H1 (cell line): ENCODE results near the gene BAHD1. TPM values are rescaled to one million over a fixed set of nuclear protein-coding genes. Genes with fewer than 3 reads are reported as not detected.

Experiments used
- CTCF ChIA-PET: fragments of 300-600 bp; sonication (Branson Sonifier 250); formaldehyde crosslinking; loops from one replicate; lab custom pipeline; 2021; ENCODE audit not compliant: partially characterized antibody; lab: Charles Lee
- POLR2A ChIA-PET: fragments of 300-600 bp; sonication (Branson Sonifier 250); formaldehyde crosslinking; loops from one replicate; lab custom pipeline; 2021; ENCODE audit warnings: inconsistent platforms; ENCODE audit not compliant: partially characterized antibody; lab: Charles Lee
- DNase-seq, 2 experiments: peaks; one replicate each; pipeline versions ENCODE4 v3.0.0 to v3.0.0-alpha.2; 2010 to 2022; ENCODE audit warnings: low spot score in 2 of 2, low read depth in 1 of 2, mixed read lengths in 1 of 2
- FAIRE-seq: peaks from 2 replicates; lab custom pipeline; 2011; peaks lifted over from hg19 to GRCh38; lab: Jason Lieb, UNC
- H2AFZ ChIP-seq: 2 replicates; pipeline ENCODE4 v1.8.1; 2012; ENCODE audit warnings: low read length, inconsistent platforms
- H2AK5ac ChIP-seq: 2 replicates; pipeline ENCODE4 v1.6.1; 2013; ENCODE audit warnings: low read depth, low read length
- H2BK120ac ChIP-seq: replicated peaks from 2 replicates; pipeline ENCODE3; 2013; ENCODE audit warnings: low read depth, low read length, inconsistent platforms
- H2BK12ac ChIP-seq: 2 replicates; pipeline ENCODE4 v1.6.1; 2013; ENCODE audit warnings: low read depth, low read length
- H2BK15ac ChIP-seq: 2 replicates; pipeline ENCODE4 v1.6.1; 2013; ENCODE audit warnings: low read length
- H2BK20ac ChIP-seq: 2 replicates; pipeline ENCODE4 v1.6.1; 2013; ENCODE audit warnings: low read length
- H2BK5ac ChIP-seq: 2 replicates; pipeline ENCODE4 v1.6.1; 2013; ENCODE audit warnings: low read depth, low read length
- H3K14ac ChIP-seq: 2 replicates; pipeline ENCODE4 v1.6.1; 2013; ENCODE audit warnings: inconsistent platforms; ENCODE audit not compliant: insufficient read length
- H3K18ac ChIP-seq: 2 replicates; pipeline ENCODE4 v1.6.1; 2013; ENCODE audit warnings: low read length; ENCODE audit errors: extremely low read depth
- H3K23ac ChIP-seq: 2 replicates; pipeline ENCODE4 v1.6.1; 2013; ENCODE audit warnings: inconsistent platforms; ENCODE audit not compliant: insufficient read length
- H3K23me2 ChIP-seq: 2 replicates; pipeline ENCODE4 v1.6.1; 2013; ENCODE audit warnings: low read depth, low read length
- H3K27ac ChIP-seq: 2 replicates; pipeline ENCODE4 v1.6.1; 2011; ENCODE audit warnings: low read depth, low read length, inconsistent platforms
- H3K27me3 ChIP-seq, 4 experiments: replicated peaks in 1 of 4; 1 replicate in 1 of 4; 2 replicates in 3 of 4; pipeline versions ENCODE4 v1.6.1 to v1.8.1; 2011 to 2013; ENCODE audit warnings: low read length in 3 of 4, mild to moderate bottlenecking in 3 of 4, inconsistent platforms in 2 of 4, mixed read lengths in 2 of 4, moderate library complexity in 1 of 4; ENCODE audit not compliant: control insufficient read depth in 3 of 4, insufficient read depth in 3 of 4; ENCODE audit errors: extremely low read depth in 1 of 4
- H3K36me3 ChIP-seq, 4 experiments: 2 replicates each; pipeline versions ENCODE4 v1.6.1 to v1.8.1; 2011 to 2013; ENCODE audit warnings: mild to moderate bottlenecking in 4 of 4, low read length in 3 of 4, moderate library complexity in 2 of 4, control low read depth in 1 of 4, inconsistent platforms in 1 of 4; ENCODE audit not compliant: insufficient read depth in 4 of 4, control insufficient read depth in 2 of 4
- H3K4ac ChIP-seq: replicated peaks from 2 replicates; pipeline ENCODE3; 2013; ENCODE audit warnings: low read length, low read depth, mixed read lengths, inconsistent platforms; ENCODE audit not compliant: insufficient read length
- H3K4me1 ChIP-seq, 4 experiments: replicated peaks in 1 of 4; 1 replicate in 1 of 4; 2 replicates in 3 of 4; pipeline versions ENCODE4 v1.6.1 to v1.8.1; 2011 to 2013; ENCODE audit warnings: low read length in 3 of 4, inconsistent platforms in 2 of 4, mixed read lengths in 1 of 4; ENCODE audit not compliant: insufficient read depth in 4 of 4, control insufficient read depth in 3 of 4
- H3K4me2 ChIP-seq, 2 experiments: 2 replicates each; pipeline versions ENCODE4 v1.6.1 to v1.8.1; 2011 to 2013; ENCODE audit warnings: low read depth in 2 of 2, low read length in 2 of 2, control low read depth in 1 of 2, inconsistent platforms in 1 of 2, mild to moderate bottlenecking in 1 of 2; ENCODE audit not compliant: insufficient read depth in 1 of 2
- H3K4me3 ChIP-seq, 4 experiments: fragments of 200-600, 300-600 bp in 1 of 4; sonication (generic), shearing (Covaris generic), sonication (Bioruptor Twin) in 1 of 4; 2 replicates each; pipeline versions ENCODE4 v1.5.1 to v1.8.1; 2011 to 2016; ENCODE audit warnings: low read length in 4 of 4, low read depth in 3 of 4, control low read depth in 2 of 4, inconsistent platforms in 2 of 4, mild to moderate bottlenecking in 2 of 4, mixed read lengths in 1 of 4, moderate library complexity in 1 of 4; ENCODE audit not compliant: insufficient read depth in 2 of 4; ENCODE audit errors: extremely low read depth in 1 of 4
- H3K56ac ChIP-seq: replicated peaks from 2 replicates; pipeline ENCODE3; 2013; ENCODE audit warnings: low read depth, mild to moderate bottlenecking, mixed read lengths, low read length, inconsistent platforms; ENCODE audit not compliant: insufficient read length
- H3K79me1 ChIP-seq: 2 replicates; pipeline ENCODE4 v1.6.1; 2013; ENCODE audit warnings: low read depth, low read length, control low read depth
- H3K79me2 ChIP-seq, 2 experiments: 2 replicates each; pipeline versions ENCODE4 v1.6.1 to v1.8.1; 2012 to 2013; ENCODE audit warnings: low read length in 2 of 2, mild to moderate bottlenecking in 2 of 2, inconsistent platforms in 1 of 2; ENCODE audit not compliant: insufficient read depth in 2 of 2, control insufficient read depth in 1 of 2
- H3K9ac ChIP-seq, 4 experiments: replicated peaks in 1 of 4; 1 replicate in 1 of 4; 2 replicates in 3 of 4; pipeline versions ENCODE4 v1.6.1 to v1.8.1; 2011 to 2013; ENCODE audit warnings: low read depth in 3 of 4, low read length in 3 of 4, control low read depth in 2 of 4, mild to moderate bottlenecking in 2 of 4, moderate library complexity in 2 of 4, inconsistent platforms in 1 of 4; ENCODE audit errors: extremely low read depth in 1 of 4
- H3K9me3 ChIP-seq, 2 experiments: 2 replicates each; pipeline versions ENCODE4 v1.6.1 to v1.8.1; 2012 to 2013; ENCODE audit warnings: mild to moderate bottlenecking in 2 of 2, moderate library complexity in 2 of 2, control low read depth in 1 of 2, inconsistent platforms in 1 of 2, low read depth in 1 of 2, low read length in 1 of 2, mixed read lengths in 1 of 2; ENCODE audit not compliant: insufficient read depth in 2 of 2
- H4K20me1 ChIP-seq, 2 experiments: replicated peaks in 1 of 2; 2 replicates each; pipeline versions ENCODE3 to v1.8.1; 2011 to 2013; ENCODE audit warnings: inconsistent platforms in 2 of 2, low read length in 2 of 2, mild to moderate bottlenecking in 1 of 2; ENCODE audit not compliant: insufficient read depth in 2 of 2, control insufficient read depth in 1 of 2
- H4K5ac ChIP-seq: 2 replicates; pipeline ENCODE4 v1.6.1; 2013; ENCODE audit warnings: low read length, low read depth, mixed read lengths, inconsistent platforms; ENCODE audit not compliant: insufficient read length
- H4K8ac ChIP-seq: 2 replicates; pipeline ENCODE4 v1.8.0; 2013; ENCODE audit warnings: mild to moderate bottlenecking, moderate library complexity, low read length, inconsistent platforms; ENCODE audit not compliant: insufficient read depth; ENCODE audit errors: extremely low read depth
- H4K91ac ChIP-seq: replicated peaks from 2 replicates; pipeline ENCODE3; 2013; ENCODE audit warnings: low read length, mixed read lengths, inconsistent platforms; ENCODE audit not compliant: insufficient read length
- BCL11A ChIP-seq, 2 experiments: IDR thresholded peaks; one replicate each; pipeline ENCODE4 v1.6.1; 2011; ENCODE audit warnings: low read depth in 2 of 2, low read length in 2 of 2, mild to moderate bottlenecking in 2 of 2
- CHD2 ChIP-seq: IDR thresholded peaks from 2 replicates; pipeline ENCODE4 v1.6.1; 2012; ENCODE audit warnings: low read length, improper control_type of control experiment
- EGR1 ChIP-seq: IDR thresholded peaks from 2 replicates; pipeline ENCODE4 v1.6.1; 2011; ENCODE audit warnings: low read depth, low read length, borderline replicate concordance
- FOSL1 ChIP-seq: IDR thresholded peaks from 2 replicates; pipeline ENCODE4 v1.6.1; 2011; ENCODE audit warnings: mild to moderate bottlenecking, low read depth, low read length, moderate library complexity; ENCODE audit not compliant: insufficient read depth
- GABPA ChIP-seq: IDR thresholded peaks from 2 replicates; pipeline ENCODE4 v1.6.1; 2011; ENCODE audit warnings: mild to moderate bottlenecking, low read length, moderate library complexity, borderline replicate concordance; ENCODE audit not compliant: insufficient read depth
- HDAC2 ChIP-seq, 2 experiments: fragments of 300-600 bp in 1 of 2; sonication (generic) in 1 of 2; IDR thresholded peaks; 2 replicates each; pipeline ENCODE4 v1.6.1; 2011 to 2012; ENCODE audit warnings: low read depth in 2 of 2, low read length in 2 of 2, mild to moderate bottlenecking in 2 of 2, moderate library complexity in 2 of 2, borderline replicate concordance in 1 of 2, inconsistent platforms in 1 of 2
- NANOG ChIP-seq: IDR thresholded peaks from 2 replicates; pipeline ENCODE4 v1.6.1; 2011; ENCODE audit warnings: low read length, low read depth, mild to moderate bottlenecking, inconsistent platforms; ENCODE audit not compliant: insufficient read depth, poor library complexity, severe bottlenecking
- PHF8 ChIP-seq: fragments of 200-600 bp; sonication (generic); conservative IDR thresholded peaks from 2 replicates; pipeline ENCODE4 v1.7.1; 2012; ENCODE audit warnings: low read depth, mild to moderate bottlenecking, inconsistent platforms, low read length, moderate library complexity
- RAD21 ChIP-seq, 2 experiments: IDR thresholded peaks in 1 of 2; conservative IDR thresholded peaks in 1 of 2; 2 replicates each; pipeline ENCODE4 v1.6.1; 2011; ENCODE audit warnings: low read depth in 2 of 2, low read length in 2 of 2, improper control_type of control experiment in 1 of 2, inconsistent platforms in 1 of 2, mild to moderate bottlenecking in 1 of 2, moderate library complexity in 1 of 2
- SAP30 ChIP-seq: fragments of 300-600 bp; sonication (generic); IDR thresholded peaks from 2 replicates; pipeline ENCODE4 v1.7.1; 2012; ENCODE audit warnings: low read length, moderate library complexity, mild to moderate bottlenecking, inconsistent platforms; ENCODE audit not compliant: insufficient read depth, insufficient replicate concordance
- SUZ12 ChIP-seq: fragments of 200-600 bp; sonication (generic); IDR thresholded peaks from 2 replicates; pipeline ENCODE4 v1.6.1; 2012; ENCODE audit warnings: mild to moderate bottlenecking, inconsistent platforms, low read length, moderate library complexity, mixed read lengths
- TAF1 ChIP-seq: IDR thresholded peaks from 2 replicates; pipeline ENCODE4 v1.6.1; 2011; ENCODE audit warnings: mild to moderate bottlenecking, low read depth, low read length
- YY1 ChIP-seq: IDR thresholded peaks from 2 replicates; pipeline ENCODE4 v1.6.1; 2011; ENCODE audit warnings: low read depth, mild to moderate bottlenecking, low read length
- WGBS, 2 experiments: shearing (Covaris generic) in 1 of 2; methylation state at CpG; one replicate each; pipeline versions ENCODE4 v1.1.6 to v1.1.7; 2013 to 2015; ENCODE audit warnings: low lambda C conversion rate in 2 of 2, mixed read lengths in 2 of 2, inconsistent platforms in 1 of 2, low coverage in 1 of 2, missing lambda C conversion rate in 1 of 2; ENCODE audit not compliant: insufficient replicate concordance in 2 of 2, insufficient coverage in 1 of 2, insufficient read length in 1 of 2; ENCODE audit errors: extremely low coverage in 1 of 2, missing lambda C conversion rate in 1 of 2; 5-methylcytosine and 5-hydroxymethylcytosine counted together
- polyA plus RNA-seq, 7 experiments: library from polyadenylated mRNA; depleted of rRNA in 3 of 7; stranded (reverse) in 5 of 7; unstranded in 2 of 7; fragments of >200 nt in 5 of 7; fragments of 200-250 nt in 2 of 7; gene quantifications; 1 replicate in 5 of 7; 2 replicates in 1 of 7; 4 replicates in 1 of 7; pipeline versions ENCODE4 v1.2.1 to v1.2.3, GENCODE V29; 2011 to 2013; ENCODE audit warnings: missing spikeins in 2 of 7, mixed read lengths in 2 of 7
- total RNA-seq: library from RNA; stranded (reverse); fragmentation: NEBNext Ultra II Directional; extraction: Animal tissue kit (Norgen Biotek cat#: 25700); gene quantifications from 2 replicates; pipeline ENCODE4 v1.2.1, GENCODE V29; 2021

Gene BAHD1
- total and polyA plus RNA-seq, 2 of the 8 experiments (the other 6 are each of a cell fraction or from before 2014, with no cell fraction given), result 15.0 to 38.9 TPM

DNA sequence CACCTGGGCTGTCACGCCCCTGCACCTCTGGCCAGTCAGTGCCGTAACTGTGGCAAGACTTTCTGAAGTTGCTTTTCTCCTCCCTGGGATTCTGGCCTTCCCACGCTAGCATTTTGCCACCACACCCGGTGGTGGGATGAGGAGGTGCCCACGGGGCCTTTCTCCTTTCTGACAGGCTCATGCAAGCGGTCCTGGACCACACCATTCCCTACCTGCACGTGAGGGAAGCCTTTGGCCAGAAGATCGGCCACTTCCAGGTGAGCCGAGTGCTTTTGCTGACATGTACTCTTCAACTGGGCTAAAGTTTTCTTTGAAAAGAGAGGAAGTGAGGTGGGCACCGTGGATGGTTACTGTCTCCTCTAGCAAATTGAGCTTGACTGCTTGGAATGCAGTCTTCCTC, 25.5 kb upstream of the BAHD1 start:
- POLR2A ChIA-PET, result interaction anchor here (1.1 to 8.8 kb wide), 7 partner anchors 9 to 126 kb away, joined by 3 to 77 read pairs (median 5); partner anchors contain the start of genes IVD and KNSTRN
- no peak overlapping the region for H2BK5ac ChIP-seq
- no peaks in the 10 kb centered on the region for H3K23me2 ChIP-seq
- no peaks in the 10 kb centered on the region for H3K9me3 ChIP-seq
- no peaks in the 10 kb centered on the region for H3K79me2 ChIP-seq
- 93% methylated on average over 9 of the region's 10 CpGs; no CpG with 5 or more reads in 1 of the 2 experiments for WGBS, 2 experiments
- H3K36me3 ChIP-seq, result peaks cover 39 to 78% (median 59%) of the 10 kb centered on the region in 4 experiments
- no peak overlapping the region for H3K4me2 ChIP-seq
- no peak overlapping the region for H4K5ac ChIP-seq
- H2BK12ac ChIP-seq, result no peak overlapping the region
- peaks cover 0 to 11% of the 10 kb centered on the region in 2 experiments for H4K20me1 ChIP-seq
- no peak overlapping the region for H2BK120ac ChIP-seq
- no peak overlapping the region for H3K18ac ChIP-seq
- no peak overlapping the region for H3K27ac ChIP-seq
- H3K9ac ChIP-seq, result no peak overlapping the region
- H3K4me3 ChIP-seq, result no peak overlapping the region
- no peak overlapping the region for H3K56ac ChIP-seq
- no peak overlapping the region for H4K91ac ChIP-seq
- CTCF ChIA-PET, result interaction anchor here (1.1 to 16.2 kb wide), 3 partner anchors 47 to 94 kb away, joined by 4 to 184 read pairs (median 7); partner anchors contain the start of gene CCDC9B
- no peak overlapping the region for H4K8ac ChIP-seq
- no peak overlapping the region for H2BK15ac ChIP-seq
- H3K4ac ChIP-seq, result no peak overlapping the region
- no peak overlapping the region for H3K23ac ChIP-seq
- H3K27me3 ChIP-seq, result no peaks in the 10 kb centered on the region
- no peak overlapping the region for H3K14ac ChIP-seq
- no peak overlapping the region for H2BK20ac ChIP-seq
- FAIRE-seq (no peak), DNase-seq (no peak)
- no peak overlapping the region for H2AK5ac ChIP-seq
- H2AFZ ChIP-seq, result no peak overlapping the region
- no peaks in the 10 kb centered on the region for H3K4me1 ChIP-seq
- no peaks in the 10 kb centered on the region for H3K79me1 ChIP-seq
- TF ChIP-seq RAD21 (IDR thresholded peaks at IDR 0.05 in 1 of 2, conservative IDR thresholded peaks at IDR 0.05 in 1 of 2; ENCODE audit: low read depth in 2 of 2, low read length in 2 of 2) (no peak), CHD2 (no peak), PHF8 (no peak), TAF1 (no peak), EGR1 (no peak), GABPA (no peak), SAP30 (no peak), SUZ12 (no peak), HDAC2 (IDR thresholded peaks at IDR 0.05; ENCODE audit: borderline replicate concordance in 1 of 2, low read depth in 2 of 2, low read length in 2 of 2) (no peak), FOSL1 (no peak), NANOG (no peak), YY1 (no peak), BCL11A (IDR thresholded peaks at IDR 0.05; ENCODE audit: low read depth in 2 of 2, low read length in 2 of 2) (no peak)
